HG02763 (cell line): ENCODE results near the gene BEST2.
"Not testable (repeated sequence)": the region's sequence is repeated elsewhere in the genome, so short reads cannot be mapped to it uniquely, and the experiment has no call there.

ENCODE experiments used
- ATAC-seq: cut with Tn5 transposase; IDR thresholded peaks from one replicate; pipeline ENCODE4 v1.9.1; 2021; ENCODE audit warnings: mild to moderate bottlenecking, moderate library complexity; ENCODE audit not compliant: unreplicated experiment

The BEST2 gene

DNA sequence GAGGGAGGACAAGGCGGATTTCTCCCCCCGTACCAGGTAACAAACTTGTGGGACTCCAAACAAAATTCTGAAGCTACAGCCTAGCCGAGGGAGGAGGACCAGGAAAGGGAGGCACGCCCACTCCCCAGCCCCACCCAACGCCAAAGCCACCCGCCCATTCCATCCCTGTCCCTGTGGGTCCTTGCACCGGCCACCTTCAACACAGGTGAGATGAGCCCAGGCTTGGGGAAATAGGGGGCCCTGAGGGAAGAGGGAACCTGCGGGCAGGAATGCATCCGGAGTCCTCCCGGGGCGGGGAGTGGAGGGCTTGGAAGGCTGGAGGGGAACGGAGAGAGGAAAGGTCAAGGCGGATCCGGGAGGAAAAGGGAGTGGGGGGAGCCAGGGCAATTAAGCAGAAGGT lies at the start of gene BEST2:
Gene BEST2 (plus strand): TSS at position 157 of the 400 bp plus-strand sequence. CDS start 802 bp downstream, outside the sequence.
- no peak for ATAC-seq

DNA sequence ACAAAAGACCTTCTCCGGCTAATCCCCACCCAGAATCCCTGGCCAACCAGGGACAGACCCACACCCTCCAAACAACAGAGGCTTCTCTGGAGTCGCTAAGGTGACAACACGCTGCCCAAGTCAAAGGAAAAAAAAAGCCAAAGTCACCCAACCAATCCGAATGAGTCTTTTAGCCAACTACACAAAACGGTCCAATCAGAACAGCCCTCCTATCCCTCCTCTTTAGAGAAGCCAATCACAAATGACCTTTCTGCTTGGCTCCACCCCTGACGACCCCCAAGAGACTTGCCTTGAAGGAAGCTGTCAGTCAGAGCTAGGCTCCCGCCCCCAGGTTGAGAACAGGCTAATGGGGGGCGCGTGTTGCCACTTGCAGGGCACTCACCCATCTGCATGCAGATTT lies 48.5 kb upstream of the BEST2 start:
- ATAC-seq: no peak

DNA sequence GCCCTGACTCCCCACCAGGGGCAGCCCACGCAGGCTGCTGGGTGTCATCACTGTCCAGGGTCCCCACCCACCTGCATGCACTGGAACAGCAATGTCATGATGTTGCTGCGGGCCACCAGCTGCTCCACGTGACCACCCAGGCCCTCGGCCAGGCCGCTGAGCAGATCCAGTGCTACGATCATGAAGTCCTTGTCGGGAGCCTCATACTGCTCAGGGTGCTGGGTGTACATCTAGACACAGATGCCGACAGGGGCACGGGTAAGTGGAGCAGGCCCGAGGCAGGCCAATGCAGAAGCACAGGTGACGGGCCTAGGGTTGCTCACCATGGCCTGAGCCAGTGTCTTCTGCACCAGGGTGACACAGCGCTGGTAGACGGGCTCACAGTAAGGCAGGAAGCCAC lies 46.4 kb upstream of the BEST2 start:
- no peak for ATAC-seq

DNA sequence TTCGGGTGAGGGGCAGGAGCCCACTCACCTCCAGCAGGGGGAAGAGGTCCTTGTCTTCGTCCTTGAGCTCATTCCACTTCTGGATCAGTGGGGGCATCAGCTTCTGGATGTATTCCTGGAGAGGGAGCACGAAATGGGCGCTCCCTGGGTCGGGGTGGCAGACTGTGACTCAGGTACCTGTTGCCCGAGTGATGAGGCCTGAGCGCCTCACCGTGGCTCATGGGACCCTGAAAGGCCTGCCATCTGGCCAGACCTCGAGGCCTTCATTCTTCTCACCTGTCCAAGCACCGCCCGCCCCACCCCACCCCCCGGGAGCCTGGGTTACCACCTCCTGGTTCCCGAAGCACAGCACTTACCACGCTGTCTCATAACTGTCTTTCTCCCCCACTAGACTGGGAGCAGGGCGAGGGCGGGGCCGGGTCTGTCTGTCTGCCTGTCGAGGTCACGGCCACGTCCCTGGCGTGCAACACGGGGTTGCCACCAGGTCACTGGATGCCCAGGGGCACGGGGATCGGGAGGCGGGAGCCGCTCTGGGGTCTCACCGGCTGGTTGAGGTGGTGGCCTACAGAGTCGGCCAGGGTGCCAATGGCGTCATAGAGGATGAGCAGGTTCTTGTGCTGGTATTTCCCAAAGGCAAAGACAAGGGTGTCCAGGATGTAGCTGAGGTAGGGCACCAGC lies 45.8 kb upstream of the BEST2 start:
- ATAC-seq: no peak

DNA sequence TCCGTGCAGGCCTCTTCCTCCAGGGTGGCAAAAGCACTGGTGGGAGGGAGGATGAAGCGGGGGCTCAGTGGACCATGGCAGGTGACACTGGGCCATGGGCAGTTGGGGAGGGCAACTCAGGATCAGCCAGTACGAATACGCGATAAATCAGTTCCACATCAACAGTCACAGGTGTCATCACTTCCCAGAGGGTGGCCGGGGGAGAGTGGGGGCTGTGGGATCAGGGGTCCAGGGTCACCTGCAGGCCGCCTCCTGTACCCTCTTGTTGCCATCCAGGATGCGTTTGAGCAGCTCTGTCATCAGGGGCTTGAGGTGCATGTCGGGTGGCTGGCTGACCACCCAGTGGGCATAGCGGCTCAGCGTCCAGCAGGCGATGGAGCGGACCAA lies 45.3 kb upstream of the BEST2 start:
- no peak for ATAC-seq

DNA sequence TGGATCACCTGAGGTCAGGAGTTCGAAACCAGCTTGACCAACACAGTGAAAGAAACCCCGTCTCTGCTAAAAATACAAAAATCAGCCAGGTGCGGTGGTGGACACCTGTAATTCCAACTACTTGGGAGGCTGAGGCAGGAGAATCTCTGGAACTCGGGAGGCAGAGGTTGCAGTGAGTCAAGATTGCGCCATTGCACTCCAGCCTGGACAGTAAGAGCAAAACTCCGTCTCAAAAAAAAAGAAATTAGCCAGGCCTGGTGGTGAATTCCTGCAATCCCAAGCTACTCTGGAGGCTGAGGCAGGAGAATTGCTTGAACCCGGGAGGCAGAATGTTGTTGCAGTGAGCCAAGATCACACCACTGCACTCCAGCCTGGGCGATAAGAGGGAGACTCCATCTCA lies 43.0 kb upstream of the BEST2 start:
- no peak for ATAC-seq

DNA sequence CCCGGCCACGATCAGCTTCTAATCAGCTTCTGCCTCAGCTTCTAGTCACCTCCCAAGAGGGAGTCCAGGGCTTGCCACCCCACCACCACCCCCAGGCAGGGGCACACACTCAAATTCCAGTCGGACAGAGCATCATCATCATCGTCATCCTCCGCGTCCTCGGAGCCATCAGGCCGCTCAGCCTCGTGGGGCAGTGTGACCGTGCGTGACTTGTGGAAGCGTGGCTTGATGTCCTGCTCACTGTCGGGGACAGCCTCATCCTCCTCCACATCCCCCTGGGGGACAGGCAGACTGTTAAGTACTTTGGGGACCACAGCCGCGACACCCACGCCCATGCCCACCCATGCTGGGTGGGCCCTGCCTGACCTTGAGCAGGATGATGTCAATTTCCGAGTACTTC lies 40.4 kb upstream of the BEST2 start:
- no peak for ATAC-seq

DNA sequence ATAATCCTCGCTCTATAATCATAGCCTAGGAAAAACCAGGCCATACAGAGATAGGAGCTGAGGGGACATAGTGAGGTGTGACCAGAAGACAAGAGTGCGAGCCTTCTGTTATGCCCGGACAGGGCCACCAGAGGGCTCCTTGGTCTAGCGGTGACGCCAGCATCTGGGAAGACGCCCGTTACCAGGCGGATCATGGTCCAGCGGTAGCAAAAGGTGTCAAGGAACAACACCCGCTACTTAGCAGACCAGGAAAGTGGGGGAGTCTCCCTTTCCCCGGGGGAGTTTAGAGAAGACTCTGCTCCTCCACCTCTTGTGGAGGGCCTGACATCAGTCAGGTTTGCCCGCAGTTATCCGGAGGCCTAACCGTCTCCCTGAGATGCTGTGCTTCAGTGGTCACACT lies 39.5 kb upstream of the BEST2 start:
- ATAC-seq: not testable (repeated sequence)

DNA sequence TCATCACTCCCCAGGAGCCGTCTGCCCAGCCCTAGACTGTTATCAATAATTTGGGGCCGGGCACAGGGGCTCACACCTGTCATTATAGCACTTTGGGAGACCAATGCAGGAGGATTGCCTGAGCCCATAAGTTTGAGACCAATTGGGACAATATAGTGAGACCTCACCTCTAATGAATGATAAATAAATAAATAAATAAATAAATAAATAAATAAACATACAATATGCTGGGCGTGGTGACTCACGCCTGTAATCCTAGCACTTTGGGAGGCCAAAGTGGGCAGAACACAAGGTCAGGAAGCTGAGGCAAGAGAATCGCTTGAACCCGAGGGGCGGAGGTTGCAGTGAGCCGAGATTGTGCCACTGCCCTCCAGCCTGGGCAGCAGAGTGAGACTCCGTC lies 38.3 kb upstream of the BEST2 start:
- ATAC-seq: not testable (repeated sequence)

DNA sequence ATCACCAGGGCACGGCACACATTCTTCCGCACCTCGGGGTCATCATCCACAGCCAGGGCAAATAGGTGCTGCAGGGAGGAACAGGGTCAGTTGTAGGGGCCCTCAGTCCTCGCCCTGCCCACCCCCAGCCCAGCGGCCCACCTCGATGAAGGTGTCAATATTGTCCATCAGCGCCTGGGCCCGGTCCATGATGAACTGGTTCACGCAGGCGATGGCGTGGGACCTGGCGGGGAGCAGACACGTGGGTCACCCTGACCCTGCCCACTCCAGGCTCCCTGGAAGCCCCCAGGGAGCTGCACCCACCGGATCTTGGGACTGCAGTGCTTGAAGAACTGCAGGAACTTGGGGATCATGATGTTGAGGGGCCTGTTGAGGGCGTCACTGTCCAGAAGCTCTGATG lies 36.5 kb upstream of the BEST2 start:
- no peak for ATAC-seq

DNA sequence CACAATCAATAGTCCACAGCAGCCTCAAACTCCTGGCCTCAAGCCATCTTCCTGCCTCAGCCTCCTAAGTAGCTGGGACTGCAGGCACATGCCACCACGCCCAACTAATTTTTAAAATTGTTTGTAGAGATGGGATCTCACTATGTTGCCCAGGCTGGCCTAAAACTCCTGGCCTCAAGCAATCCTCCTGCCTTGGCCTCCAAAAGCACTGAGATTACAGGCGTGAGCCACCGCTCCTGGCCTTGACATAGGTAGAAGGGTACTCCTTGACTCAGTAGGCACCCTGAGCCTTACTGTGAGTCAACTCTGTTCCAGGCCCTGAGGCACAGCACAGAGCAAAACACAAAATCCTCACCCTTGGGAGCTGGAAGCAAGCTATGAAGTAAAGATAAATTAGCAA lies 35.7 kb upstream of the BEST2 start:
- ATAC-seq: no peak

DNA sequence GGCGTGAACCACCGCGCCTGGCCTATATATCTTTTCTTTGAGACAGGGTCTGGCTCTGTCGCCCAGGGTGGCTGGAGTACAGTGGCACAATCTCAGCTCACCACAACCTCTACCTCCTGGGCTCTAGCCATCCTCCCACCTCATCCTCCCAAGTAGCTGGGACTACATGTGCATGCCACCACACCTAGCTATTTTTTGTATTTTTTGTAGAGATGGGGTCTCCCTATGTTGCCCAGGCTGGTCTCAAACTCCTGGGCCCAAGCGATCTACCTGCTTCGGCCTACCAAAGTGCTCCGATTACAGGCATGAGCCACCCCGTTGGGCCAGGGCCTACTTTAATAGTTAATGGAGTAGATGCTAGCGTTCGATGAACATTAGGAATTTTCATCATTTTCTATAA lies 31.3 kb upstream of the BEST2 start:
- ATAC-seq: no peak

DNA sequence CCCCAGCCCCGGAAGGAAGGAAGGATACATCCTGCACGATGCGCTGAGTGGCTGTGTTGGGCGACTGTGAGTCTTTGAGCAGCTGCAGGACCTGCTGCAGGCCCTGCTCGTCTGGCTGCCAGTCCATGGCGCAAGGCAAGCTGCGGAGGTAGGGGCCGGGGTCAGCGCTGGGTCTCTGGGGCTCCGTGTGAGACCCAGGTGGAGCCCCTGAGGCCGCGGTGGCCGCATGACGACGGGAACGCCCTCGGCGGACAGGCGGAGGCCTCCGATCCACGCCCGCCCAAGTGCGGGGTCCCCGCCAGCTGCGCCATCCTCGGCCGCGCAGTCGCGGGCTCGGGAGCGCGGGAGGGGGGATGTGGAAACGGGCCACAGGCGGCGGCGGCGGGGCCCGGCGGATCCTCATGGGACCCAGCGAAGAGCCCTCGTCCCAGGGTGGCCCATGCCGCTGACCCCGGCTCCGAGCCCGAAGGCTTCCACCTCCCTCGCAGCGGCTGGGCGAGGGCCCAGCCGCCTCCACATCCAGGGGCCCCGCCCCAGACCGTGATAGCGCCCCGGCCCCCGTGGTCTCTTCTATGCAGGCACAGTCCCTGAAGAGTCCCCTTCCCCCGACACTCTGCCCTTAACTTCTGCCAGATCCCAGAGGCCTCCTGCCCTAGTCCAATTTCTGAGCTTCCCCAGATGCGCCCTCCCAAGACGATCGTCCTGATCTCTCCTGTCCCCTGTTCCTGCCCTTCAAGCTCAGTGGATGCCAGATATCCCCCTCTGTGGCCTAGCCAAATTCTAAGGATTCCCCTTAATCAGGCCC lies 30.5 kb upstream of the BEST2 start:
- no peak for ATAC-seq

DNA sequence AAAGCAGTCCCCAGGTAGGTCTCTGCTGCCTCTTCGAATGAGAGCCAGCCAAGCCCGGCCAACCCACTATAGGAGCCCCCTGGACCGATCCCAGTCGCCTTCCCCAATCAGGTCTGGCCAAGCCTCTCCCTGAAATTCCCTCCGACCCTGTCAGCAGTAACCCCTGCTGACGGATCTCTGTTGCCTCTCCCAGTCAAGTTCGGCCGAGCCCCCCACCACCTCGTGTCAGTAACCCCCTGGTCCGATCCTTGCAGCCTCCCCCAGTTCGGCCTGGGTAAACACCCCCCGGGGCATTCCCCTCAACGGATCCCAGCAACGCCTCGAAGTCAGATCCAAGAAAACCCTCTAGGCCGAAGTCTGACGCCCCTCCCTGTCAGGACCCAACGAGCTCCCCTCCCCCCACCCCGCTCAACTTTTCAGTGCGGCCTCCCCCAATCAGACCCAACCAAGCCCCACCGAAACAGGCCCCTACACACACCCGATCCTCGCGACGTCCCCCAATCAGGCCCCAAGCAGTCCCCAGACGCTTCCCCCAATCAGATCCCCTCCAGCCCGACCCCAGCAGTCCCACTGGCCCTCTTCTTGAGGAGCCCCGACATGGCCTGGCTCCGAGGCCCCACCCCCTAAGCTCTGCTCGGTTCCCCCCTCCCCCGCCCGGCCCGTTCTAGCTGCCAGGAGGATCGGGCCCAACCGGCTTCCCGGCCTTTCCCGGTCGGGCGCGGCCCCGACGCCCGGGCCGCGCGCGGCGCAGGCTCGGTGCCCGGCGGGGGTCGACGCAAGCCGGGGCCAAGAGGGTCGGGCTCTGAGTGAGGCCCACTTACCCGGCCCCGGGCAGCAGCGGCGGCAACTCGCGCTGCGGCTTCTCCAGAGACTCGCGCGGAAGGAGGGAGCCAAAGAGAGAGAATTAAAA lies 29.7 kb upstream of the BEST2 start:
- peak; percentile 31 for ATAC-seq

DNA sequence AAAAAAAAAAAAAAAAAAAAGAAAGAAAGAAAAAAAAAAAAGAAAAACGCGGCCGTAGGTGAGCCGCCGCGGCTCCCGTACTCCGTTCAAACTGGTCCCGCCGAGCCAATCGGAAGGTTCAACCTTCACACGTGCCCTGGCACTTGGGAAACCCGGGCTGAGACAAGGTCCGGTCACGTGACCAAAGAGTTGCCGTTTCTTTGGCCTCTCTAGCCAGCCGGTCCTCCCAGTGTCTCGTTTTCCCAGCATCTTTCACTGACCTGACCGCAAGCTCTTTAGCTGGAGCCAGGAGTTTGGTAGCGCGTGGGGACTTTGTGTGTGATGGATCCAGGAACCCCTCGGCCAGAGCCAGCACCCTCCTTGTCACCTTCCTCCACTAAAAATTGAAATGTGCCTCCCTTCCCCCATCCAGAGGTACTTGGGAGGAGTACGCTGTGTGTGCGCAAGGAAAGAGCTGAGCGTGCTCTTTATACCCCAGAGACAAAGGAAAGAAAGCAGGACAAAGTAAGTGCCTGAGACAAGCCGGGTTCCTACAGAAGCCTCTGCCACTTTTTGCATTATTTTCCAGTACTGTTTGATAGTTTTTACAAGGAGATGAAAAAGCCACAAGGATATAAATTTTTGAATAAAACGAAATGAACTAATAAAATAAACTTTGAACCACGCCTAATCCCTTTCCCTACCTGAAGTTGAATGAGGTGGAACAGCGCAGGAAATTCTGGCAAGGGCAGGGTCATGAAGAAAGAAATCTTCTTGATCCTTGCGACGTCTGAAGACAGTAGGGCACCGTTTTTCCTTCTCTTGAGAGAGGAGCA lies 28.8 kb upstream of the BEST2 start:
- peak; percentile 86 for ATAC-seq

DNA sequence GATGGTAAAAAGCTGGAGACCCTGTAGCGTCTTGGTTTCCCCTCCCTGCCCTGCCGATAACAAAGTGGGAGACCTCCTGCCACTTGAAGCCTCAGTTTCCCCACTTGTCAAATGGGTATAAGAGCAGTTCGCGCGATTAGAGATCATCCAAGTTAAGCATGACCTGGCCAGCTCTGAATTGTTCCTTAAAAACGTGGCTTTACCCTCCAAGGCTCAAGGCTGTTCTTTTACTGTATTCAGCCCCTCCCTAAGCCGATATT lies 28.3 kb upstream of the BEST2 start:
- no peak for ATAC-seq

DNA sequence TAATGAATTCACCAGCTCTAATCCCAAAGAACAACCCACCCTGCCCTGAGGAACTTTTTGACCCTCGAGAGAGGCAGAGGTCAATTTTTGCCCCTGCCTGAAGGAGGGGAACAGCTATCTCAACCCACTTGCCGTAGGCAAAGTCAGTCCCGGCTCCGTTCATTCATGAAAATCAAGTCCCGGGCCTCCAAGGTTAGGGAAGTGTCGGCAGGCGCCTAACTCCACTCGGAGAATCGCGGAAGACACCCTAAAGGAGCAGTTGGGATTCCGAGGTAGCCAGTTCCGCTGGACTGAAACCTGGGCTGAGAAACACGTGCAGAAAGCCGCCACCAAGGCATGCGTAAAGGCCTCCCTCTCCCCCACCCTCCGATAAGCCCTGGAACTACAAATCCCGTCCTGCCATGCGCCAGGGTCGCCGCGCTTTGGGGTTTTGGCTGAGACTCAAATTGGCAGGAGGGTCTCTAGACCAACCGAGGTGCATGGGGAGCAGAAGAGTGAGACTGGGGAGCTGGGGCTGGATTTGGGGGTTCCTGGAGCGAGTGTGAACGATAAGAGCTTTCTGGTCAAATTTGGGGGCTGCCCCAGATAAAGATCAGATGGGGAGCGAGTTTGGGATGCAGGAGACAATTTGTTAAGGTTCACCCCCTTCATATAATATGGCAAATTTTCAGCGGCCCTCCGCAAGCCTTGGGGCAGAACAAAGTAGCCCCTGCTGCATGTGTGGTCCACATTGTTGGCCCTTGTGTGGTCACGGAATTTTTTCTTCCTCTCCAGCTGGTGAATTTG lies 27.8 kb upstream of the BEST2 start, which contains the start of gene TNPO2:
Gene TNPO2 (minus strand): TSS at position 292 of the 786 bp plus-strand sequence. CDS start 2,955 bp downstream, outside the sequence.
- ATAC-seq: no peak

DNA sequence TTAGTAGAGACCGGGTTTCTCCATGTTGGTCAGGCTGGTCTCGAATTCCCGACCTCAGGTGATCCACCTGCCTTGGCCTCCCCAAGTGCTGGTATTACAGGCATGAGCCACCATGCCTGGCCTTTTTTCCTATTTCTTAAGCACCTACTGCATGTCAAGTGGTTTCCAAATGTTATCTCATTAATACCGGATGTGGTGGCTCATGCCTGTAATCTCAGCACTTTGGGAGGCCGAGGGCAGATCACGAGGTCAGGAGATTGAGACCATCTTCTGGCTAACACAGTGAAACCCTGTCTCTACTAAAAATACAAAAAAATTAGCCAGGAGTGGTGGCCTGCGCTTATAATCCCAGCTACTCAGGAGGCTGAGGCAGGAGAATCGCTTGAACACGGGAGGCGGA lies 26.0 kb upstream of the BEST2 start:
- not testable (repeated sequence) for ATAC-seq

DNA sequence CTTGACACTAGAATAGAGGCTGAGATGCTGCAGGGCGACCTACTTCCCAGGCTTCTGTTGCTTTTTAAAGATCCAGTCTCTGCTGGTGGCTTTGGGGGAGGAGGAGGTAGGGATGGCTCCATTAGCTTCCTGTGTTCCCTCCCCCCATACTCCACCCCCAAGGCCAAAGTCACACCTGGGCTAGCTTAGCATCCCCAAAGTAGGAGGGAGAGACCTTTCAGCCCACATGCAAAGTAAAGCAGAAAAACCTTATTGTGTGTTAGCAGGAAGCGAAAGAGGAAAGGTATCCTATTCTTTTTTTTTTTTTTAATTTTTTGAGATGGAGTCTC lies 24.6 kb upstream of the BEST2 start:
- no peak for ATAC-seq

DNA sequence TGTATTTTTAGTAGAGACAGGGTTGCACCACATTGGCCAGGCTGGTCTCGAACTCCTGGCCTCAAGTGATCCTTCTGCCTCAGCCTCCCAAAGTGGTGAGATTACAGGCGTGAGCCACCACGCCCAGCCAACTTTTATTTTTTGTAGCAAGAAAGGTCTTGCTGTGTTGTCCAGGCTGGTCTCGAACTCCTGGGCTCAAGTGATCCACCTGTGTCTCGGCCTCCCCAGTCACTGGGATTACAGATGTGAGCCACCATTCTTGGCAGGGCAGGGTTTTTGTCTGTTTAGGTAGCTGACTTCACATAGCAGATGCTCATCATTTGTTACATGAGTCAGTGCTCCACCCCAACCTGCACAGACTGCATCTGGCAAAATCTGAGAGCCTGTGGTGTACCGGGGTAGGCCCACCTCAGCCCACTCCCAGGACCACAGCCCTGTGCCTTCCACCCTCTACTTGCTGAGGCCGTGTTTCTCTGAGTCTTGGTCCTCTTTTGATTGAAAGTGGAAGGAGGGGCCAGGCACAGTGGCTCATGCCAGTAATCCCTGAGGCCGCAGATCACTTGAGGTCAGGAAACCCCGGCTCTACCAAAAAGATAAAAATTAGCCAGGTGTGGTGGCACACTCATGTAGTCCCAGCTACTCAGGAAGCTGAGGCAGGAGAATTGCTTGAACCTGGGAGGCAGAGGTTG lies 23.7 kb upstream of the BEST2 start:
- ATAC-seq: no peak
